NCI-H2227 (cell line): ENCODE measurements around the gene TAF4.
A peak's percentile ranks its signal among the peaks of the same experiment; 100 is the strongest.
"Not testable (repeated sequence)": the region's sequence is repeated elsewhere in the genome, so short reads cannot be mapped to it uniquely, and the experiment has no call there.

ENCODE experiments used
- DNase-seq: peaks from one replicate; lab custom pipeline; 2025; ENCODE audit not compliant: unreplicated experiment; lab: John Stamatoyannopoulos, UW

The TAF4 gene

GRCh38 chr20:62065674-62066338 is at the start of gene TAF4:
TAF4 (minus strand) TSS chr20:62065881; CDS start chr20:62065810, 71 bp downstream.
- peak; percentile 88 for DNase-seq

- DNase-seq = no peak
These were observed 49.2 kb upstream of the TAF4 start for GRCh38 chr20:62114894-62115293.

GRCh38 chr20:62112368-62112767 is 46.7 kb upstream of the TAF4 start:
- DNase-seq = no peak

- DNase-seq = no peak
These were observed 45.5 kb upstream of the TAF4 start for GRCh38 chr20:62111148-62111547.

GRCh38 chr20:62105592-62105991 is 39.9 kb upstream of the TAF4 start:
- no peak for DNase-seq

- DNase-seq = no peak
These were observed 39.2 kb upstream of the TAF4 start for GRCh38 chr20:62104791-62105345.

- no peak for DNase-seq
These were observed 38.6 kb upstream of the TAF4 start for GRCh38 chr20:62104234-62104789.

- DNase-seq = no peak
These were observed 38.0 kb upstream of the TAF4 start for GRCh38 chr20:62103508-62104233.

GRCh38 chr20:62101078-62101477 is 35.4 kb upstream of the TAF4 start:
- DNase-seq = no peak

- DNase-seq = no peak
These were observed 32.3 kb upstream of the TAF4 start for GRCh38 chr20:62097881-62098407.

- DNase-seq = no peak
These were observed 31.0 kb upstream of the TAF4 start for GRCh38 chr20:62096421-62097380.

GRCh38 chr20:62089393-62089792 is 23.7 kb upstream of the TAF4 start:
- DNase-seq = no peak

GRCh38 chr20:62088258-62089127 is 22.8 kb upstream of the TAF4 start:
- DNase-seq = peak; percentile 21

- DNase-seq = no peak
These were observed 22.0 kb upstream of the TAF4 start for GRCh38 chr20:62087632-62088031.

GRCh38 chr20:62087227-62087626 is 21.5 kb upstream of the TAF4 start:
- no peak for DNase-seq

GRCh38 chr20:62085206-62085605 is 19.5 kb upstream of the TAF4 start:
- DNase-seq = no peak

- not testable (repeated sequence) for DNase-seq
These were observed 18.5 kb upstream of the TAF4 start for GRCh38 chr20:62084224-62084623.

GRCh38 chr20:62083312-62083711 is 17.6 kb upstream of the TAF4 start:
- no peak for DNase-seq

- no peak for DNase-seq
These were observed 14.7 kb upstream of the TAF4 start for GRCh38 chr20:62080249-62080990.
